IMR-90 (cell line): ENCODE data around the gene ADAM23. TPM values are rescaled to one million over a fixed set of nuclear protein-coding genes. Genes with fewer than 3 reads are reported as not detected.

ENCODE experiments used
- ATAC-seq: fragments of 200-7000 bp; cut with Tn5 transposase; 2 replicates; pipeline ENCODE4 v1.9.1; 2020; ENCODE audit warnings: low read depth, mild to moderate bottlenecking, moderate library complexity
- BruUV-seq: library from RNA; stranded (reverse); fragments of 400-500 nt; replicated peaks from 2 replicates; lab custom pipeline; 2021; lab: Mats Ljungman, UMichigan
- CTCF ChIA-PET: fragments of 300-600 bp; formaldehyde crosslinking; extraction: SDS; loops from one replicate; lab custom pipeline; 2021; ENCODE audit warnings: antibody characterized with exemption; lab: Yijun Ruan, JAX
- POLR2A ChIA-PET: fragments of 300-600 bp; sonication (Branson Sonifier 250); formaldehyde crosslinking; loops from one replicate; lab custom pipeline; 2022; ENCODE audit warnings: antibody characterized with exemption; ENCODE audit not compliant: unreplicated experiment; lab: Charles Lee
- DNase-seq: peaks from one replicate; pipeline ENCODE4 v3.0.0; 2013
- H2AFZ ChIP-seq: replicated peaks from 2 replicates; pipeline ENCODE3; 2013; ENCODE audit warnings: low read length, mild to moderate bottlenecking; ENCODE audit not compliant: poor library complexity
- H2AK5ac ChIP-seq: 2 replicates; pipeline ENCODE4 v1.6.1; 2013; ENCODE audit warnings: low read depth, low read length, inconsistent platforms
- H2AK9ac ChIP-seq: replicated peaks from 2 replicates; pipeline ENCODE3; 2013; ENCODE audit warnings: mild to moderate bottlenecking, low read depth, low read length, moderate library complexity; ENCODE audit not compliant: poor library complexity
- H2BK120ac ChIP-seq: 2 replicates; pipeline ENCODE4 v1.6.1; 2013; ENCODE audit warnings: low read depth, low read length, inconsistent platforms
- H2BK15ac ChIP-seq: 3 replicates; pipeline ENCODE4 v1.6.1; 2013; ENCODE audit warnings: low read depth, low read length, inconsistent platforms
- H2BK20ac ChIP-seq: 2 replicates; pipeline ENCODE4 v1.6.1; 2013; ENCODE audit warnings: low read depth, mild to moderate bottlenecking, inconsistent platforms, low read length, moderate library complexity
- H2BK5ac ChIP-seq: 2 replicates; pipeline ENCODE4 v1.6.1; 2013; ENCODE audit warnings: mild to moderate bottlenecking, low read depth, low read length, inconsistent platforms; ENCODE audit not compliant: poor library complexity, severe bottlenecking
- H3K14ac ChIP-seq: replicated peaks from 2 replicates; pipeline ENCODE4 v1.6.1; 2013; ENCODE audit warnings: low read depth, low read length, inconsistent platforms
- H3K18ac ChIP-seq: 2 replicates; pipeline ENCODE4 v1.6.1; 2013; ENCODE audit warnings: low read depth, low read length, control low read depth
- H3K23ac ChIP-seq: 2 replicates; pipeline ENCODE4 v1.6.1; 2013; ENCODE audit warnings: low read depth, low read length, inconsistent platforms
- H3K27ac ChIP-seq: 2 replicates; pipeline ENCODE4 v1.5.1; 2013; ENCODE audit warnings: mild to moderate bottlenecking, control low read depth, low read length; ENCODE audit not compliant: insufficient read depth
- H3K27me3 ChIP-seq: 2 replicates; pipeline ENCODE4 v1.6.1; 2013; ENCODE audit warnings: low read length; ENCODE audit not compliant: control insufficient read depth, insufficient read depth
- H3K36me3 ChIP-seq: 2 replicates; pipeline ENCODE4 v1.6.1; 2013; ENCODE audit warnings: low read length, mixed read lengths; ENCODE audit not compliant: control insufficient read depth, insufficient read depth
- H3K4ac ChIP-seq: 2 replicates; pipeline ENCODE4 v1.6.1; 2013; ENCODE audit warnings: low read depth, low read length, inconsistent platforms
- H3K4me1 ChIP-seq: 2 replicates; pipeline ENCODE4 v1.6.1; 2013; ENCODE audit warnings: low read length, mixed read lengths; ENCODE audit not compliant: control insufficient read depth, insufficient read depth
- H3K4me2 ChIP-seq: 2 replicates; pipeline ENCODE4 v1.6.1; 2013; ENCODE audit warnings: low read depth, mild to moderate bottlenecking, control low read depth, low read length, moderate library complexity
- H3K4me3 ChIP-seq: 2 replicates; pipeline ENCODE4 v1.5.1; 2013; ENCODE audit warnings: low read depth, mild to moderate bottlenecking, control low read depth, low read length, moderate library complexity; ENCODE audit not compliant: insufficient read depth
- H3K56ac ChIP-seq: 2 replicates; pipeline ENCODE4 v1.6.1; 2013; ENCODE audit warnings: low read length, inconsistent platforms; ENCODE audit not compliant: insufficient read depth; ENCODE audit errors: extremely low read depth
- H3K79me1 ChIP-seq, 2 experiments: 2 replicates each; pipeline ENCODE4 v1.6.1; 2013; ENCODE audit warnings: low read length in 2 of 2, inconsistent platforms in 1 of 2, low read depth in 1 of 2
- H3K9ac ChIP-seq: 2 replicates; pipeline ENCODE4 v1.6.1; 2013; ENCODE audit warnings: low read depth, low read length, control low read depth
- H3K9me1 ChIP-seq: 2 replicates; pipeline ENCODE4 v1.6.1; 2013; ENCODE audit warnings: low read length, inconsistent platforms; ENCODE audit not compliant: insufficient read depth
- H3K9me3 ChIP-seq: 2 replicates; pipeline ENCODE4 v1.6.1; 2013; ENCODE audit warnings: low read length; ENCODE audit not compliant: control insufficient read depth, insufficient read depth
- H4K20me1 ChIP-seq: 2 replicates; pipeline ENCODE4 v1.6.1; 2013; ENCODE audit warnings: low read length, inconsistent platforms; ENCODE audit not compliant: insufficient read depth
- H4K5ac ChIP-seq: 2 replicates; pipeline ENCODE4 v1.6.1; 2013; ENCODE audit warnings: mild to moderate bottlenecking, low read depth, low read length, control low read depth
- H4K8ac ChIP-seq, 2 experiments: 2 replicates each; pipeline ENCODE4 v1.6.1; 2013; ENCODE audit warnings: low read depth in 2 of 2, low read length in 2 of 2, control low read depth in 1 of 2, inconsistent platforms in 1 of 2
- H4K91ac ChIP-seq: 2 replicates; pipeline ENCODE4 v1.6.1; 2013; ENCODE audit warnings: low read depth, low read length, inconsistent platforms; ENCODE audit not compliant: insufficient read depth
- BHLHE40 ChIP-seq: fragments of 150-350 bp; IDR thresholded peaks from 2 replicates; pipeline ENCODE4 v1.6.1; 2016; ENCODE audit warnings: mild to moderate bottlenecking, low read depth, low read length
- CEBPB ChIP-seq: IDR thresholded peaks from 2 replicates; pipeline ENCODE4 v1.6.1; 2012; ENCODE audit warnings: low read depth, low read length, improper control_type of control experiment
- CHD1 ChIP-seq: IDR thresholded peaks from 2 replicates; pipeline ENCODE4 v1.6.1; 2012; ENCODE audit warnings: low read depth, low read length, improper control_type of control experiment
- ELK1 ChIP-seq: fragments of 150-350 bp; IDR thresholded peaks from 2 replicates; pipeline ENCODE4 v1.6.1; 2016; ENCODE audit warnings: low read depth, mild to moderate bottlenecking, low read length, moderate library complexity, borderline replicate concordance
- FOS ChIP-seq: fragments of 150-350 bp; IDR thresholded peaks from 2 replicates; pipeline ENCODE4 v1.6.1; 2016; ENCODE audit warnings: low read depth, low read length
- MAFK ChIP-seq: IDR thresholded peaks from 2 replicates; pipeline ENCODE4 v1.6.1; 2012; ENCODE audit warnings: low read depth, low read length, improper control_type of control experiment
- MAZ ChIP-seq: IDR thresholded peaks from 2 replicates; pipeline ENCODE4 v1.6.1; 2012; ENCODE audit warnings: low read depth, mild to moderate bottlenecking, low read length, improper control_type of control experiment, moderate library complexity, borderline replicate concordance
- MXI1 ChIP-seq: IDR thresholded peaks from 2 replicates; pipeline ENCODE4 v1.6.1; 2012; ENCODE audit warnings: low read depth, mild to moderate bottlenecking, low read length, moderate library complexity, borderline replicate concordance
- NFE2L2 ChIP-seq: fragments of 150-350 bp; IDR thresholded peaks from 2 replicates; pipeline ENCODE4 v1.6.1; 2016; ENCODE audit warnings: low read depth, mild to moderate bottlenecking, low read length
- POLR2A ChIP-seq: IDR thresholded peaks from 2 replicates; pipeline ENCODE4 v1.6.1; 2012; ENCODE audit warnings: mild to moderate bottlenecking, low read depth, low read length
- RAD21 ChIP-seq: IDR thresholded peaks from 2 replicates; pipeline ENCODE4 v1.6.1; 2012; ENCODE audit warnings: low read length, improper control_type of control experiment
- RCOR1 ChIP-seq: IDR thresholded peaks from 2 replicates; pipeline ENCODE4 v1.6.1; 2012; ENCODE audit warnings: mild to moderate bottlenecking, low read length, improper control_type of control experiment; ENCODE audit not compliant: insufficient replicate concordance
- RFX5 ChIP-seq: IDR thresholded peaks from 2 replicates; pipeline ENCODE4 v1.8.0; 2012; ENCODE audit warnings: low read depth, mild to moderate bottlenecking, low read length, moderate library complexity
- SMC3 ChIP-seq: fragments of 150-350 bp; IDR thresholded peaks from 2 replicates; pipeline ENCODE4 v1.6.1; 2016; ENCODE audit warnings: low read depth, mild to moderate bottlenecking, antibody characterized with exemption, low read length, moderate library complexity
- WGBS, 2 experiments: methylation state at CpG; one replicate each; pipeline versions ENCODE4 v1.1.5 to v1.1.7; 2013; ENCODE audit warnings: missing lambda C conversion rate in 2 of 2; ENCODE audit not compliant: insufficient read length in 1 of 2; ENCODE audit errors: extremely low coverage in 2 of 2; 5-methylcytosine and 5-hydroxymethylcytosine counted together
- dilution Hi-C: fragments of 300-500 bp; cut with HindIII; formaldehyde crosslinking; loops from one replicate; pipeline ENCODE4 v1.14.3; 2018; ENCODE audit warnings: low sequenced_read_pairs; ENCODE audit not compliant: unreplicated experiment
- in situ Hi-C: fragments of 300-500 bp; cut with MboI; formaldehyde crosslinking; loops from 3 replicates; pipeline ENCODE4 v1.14.3; 2019; ENCODE audit warnings: low sequenced_read_pairs, inconsistent platforms, mixed read lengths
- intact Hi-C: fragments of 100-400 bp; cut with micrococcal nuclease; formaldehyde crosslinking; loops from 2 replicates; pipeline ENCODE4 v1.10.0; 2022
- polyA plus RNA-seq, 3 experiments: library from polyadenylated mRNA; depleted of rRNA; stranded (reverse); fragments of >200 nt; gene quantifications; 2 replicates each; pipeline ENCODE4 v1.2.3, GENCODE V29; 2012; ENCODE audit warnings: low replicate concordance in 1 of 3
- total RNA-seq: library from RNA; depleted of rRNA; stranded (reverse); fragments of >200 nt; gene quantifications from 2 replicates; pipeline ENCODE4 v1.2.3, GENCODE V29; 2012
- TF ChIP-seq, protein P1 (sequence below): fragments of 150-350 bp; IDR thresholded peaks from 2 replicates; pipeline ENCODE4 v1.6.1; 2017; ENCODE audit warnings: mild to moderate bottlenecking, antibody characterized with exemption, low read length, low read depth
- TF ChIP-seq, protein P2 (sequence below): conservative IDR thresholded peaks from 2 replicates; pipeline ENCODE4 v1.5.1; 2012; ENCODE audit warnings: mild to moderate bottlenecking, low read depth, low read length, improper control_type of control experiment

The ADAM23 gene
- total and polyA plus RNA-seq, 2 of the 4 experiments (the other 2 are of a cell fraction), result 2.9 to 10.3 TPM

GRCh38 chr2:206521115-206521514, 77.8 kb downstream of the ADAM23 start:
- TF ChIP-seq RAD21 (no peak), SMC3 (no peak), NFE2L2 (no peak), MAZ (no peak), RFX5 (no peak), MAFK (no peak), CHD1 (no peak), FOS (no peak), CEBPB (no peak), RCOR1 (no peak), ELK1 (no peak), MXI1 (no peak), POLR2A (no peak), BHLHE40 (no peak)
- TF ChIP-seq, protein P1, sequence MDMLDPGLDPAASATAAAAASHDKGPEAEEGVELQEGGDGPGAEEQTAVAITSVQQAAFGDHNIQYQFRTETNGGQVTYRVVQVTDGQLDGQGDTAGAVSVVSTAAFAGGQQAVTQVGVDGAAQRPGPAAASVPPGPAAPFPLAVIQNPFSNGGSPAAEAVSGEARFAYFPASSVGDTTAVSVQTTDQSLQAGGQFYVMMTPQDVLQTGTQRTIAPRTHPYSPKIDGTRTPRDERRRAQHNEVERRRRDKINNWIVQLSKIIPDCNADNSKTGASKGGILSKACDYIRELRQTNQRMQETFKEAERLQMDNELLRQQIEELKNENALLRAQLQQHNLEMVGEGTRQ, result no peak
- TF ChIP-seq, protein P2, sequence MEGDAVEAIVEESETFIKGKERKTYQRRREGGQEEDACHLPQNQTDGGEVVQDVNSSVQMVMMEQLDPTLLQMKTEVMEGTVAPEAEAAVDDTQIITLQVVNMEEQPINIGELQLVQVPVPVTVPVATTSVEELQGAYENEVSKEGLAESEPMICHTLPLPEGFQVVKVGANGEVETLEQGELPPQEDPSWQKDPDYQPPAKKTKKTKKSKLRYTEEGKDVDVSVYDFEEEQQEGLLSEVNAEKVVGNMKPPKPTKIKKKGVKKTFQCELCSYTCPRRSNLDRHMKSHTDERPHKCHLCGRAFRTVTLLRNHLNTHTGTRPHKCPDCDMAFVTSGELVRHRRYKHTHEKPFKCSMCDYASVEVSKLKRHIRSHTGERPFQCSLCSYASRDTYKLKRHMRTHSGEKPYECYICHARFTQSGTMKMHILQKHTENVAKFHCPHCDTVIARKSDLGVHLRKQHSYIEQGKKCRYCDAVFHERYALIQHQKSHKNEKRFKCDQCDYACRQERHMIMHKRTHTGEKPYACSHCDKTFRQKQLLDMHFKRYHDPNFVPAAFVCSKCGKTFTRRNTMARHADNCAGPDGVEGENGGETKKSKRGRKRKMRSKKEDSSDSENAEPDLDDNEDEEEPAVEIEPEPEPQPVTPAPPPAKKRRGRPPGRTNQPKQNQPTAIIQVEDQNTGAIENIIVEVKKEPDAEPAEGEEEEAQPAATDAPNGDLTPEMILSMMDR, result no peak
- dilution Hi-C loops, result no loop called here

More at GRCh38 chr2:206521115-206521514, 77.8 kb downstream of the ADAM23 start:
- intact Hi-C loops (no loop called here), in situ Hi-C loops (no loop called here)
- no peak overlapping the region for H2BK20ac ChIP-seq
- DNase-seq, result no peak
- H4K20me1 ChIP-seq, result no peaks in the 10 kb centered on the region
- no peak overlapping the region for H4K5ac ChIP-seq
- no peak overlapping the region for H2BK120ac ChIP-seq
- no peak overlapping the region for H2AFZ ChIP-seq
- H3K14ac ChIP-seq, result no peak overlapping the region
- H4K91ac ChIP-seq, result no peak overlapping the region
- H3K18ac ChIP-seq, result no peak overlapping the region
- no peak overlapping the region for H3K9ac ChIP-seq
- no peaks in the 10 kb centered on the region for H3K9me1 ChIP-seq
- H3K27me3 ChIP-seq, result no peaks in the 10 kb centered on the region
- ChIA-PET CTCF (no interaction called here), POLR2A (no interaction called here)
- no TSS peak for BruUV-seq
- H3K79me1 ChIP-seq, result no peaks in the 10 kb centered on the region
- no peak overlapping the region for H3K4me2 ChIP-seq
- H3K4me3 ChIP-seq, result no peak overlapping the region
- H3K4me1 ChIP-seq, result no peaks in the 10 kb centered on the region
- no peak overlapping the region for H2BK15ac ChIP-seq
- no peak overlapping the region for H3K4ac ChIP-seq
- no CpG with 5 or more reads among the region's 3 CpGs for WGBS, 2 experiments
- no peak overlapping the region for H4K8ac ChIP-seq
- no peak overlapping the region for H3K27ac ChIP-seq
- H3K9me3 ChIP-seq, result no peaks in the 10 kb centered on the region
- ATAC-seq, result no peak
- no peak overlapping the region for H2BK5ac ChIP-seq
- no peak overlapping the region for H3K56ac ChIP-seq
- no peak overlapping the region for H2AK5ac ChIP-seq
- no peak overlapping the region for H3K23ac ChIP-seq
- H2AK9ac ChIP-seq, result no peak overlapping the region
- H3K36me3 ChIP-seq, result no peaks in the 10 kb centered on the region
